SH-SY5Y (cell line): ENCODE results near the gene MTERF2.

Experiments used
- GATA2 ChIP-seq: IDR thresholded peaks from 2 replicates; pipeline ENCODE4 v1.6.1; 2011; ENCODE audit warnings: mild to moderate bottlenecking, low read depth, low read length
- GATA3 ChIP-seq: IDR thresholded peaks from 2 replicates; pipeline ENCODE4 v1.6.1; 2011; ENCODE audit warnings: low read depth, mild to moderate bottlenecking, low read length, moderate library complexity

MTERF2 gene

GRCh38 chr12:106986625-106987389 is at the start of gene MTERF2:
MTERF2 (minus strand) TSS chr12:106987146; CDS start chr12:106978714, 8,432 bp downstream.
- TF ChIP-seq GATA2 (no peak; the same call in 1 of the 2 replicates), GATA3 (no peak)

- no peak for TF ChIP-seq GATA3
- TF ChIP-seq GATA2: no peak
These were observed 48.8 kb upstream of the MTERF2 start for GRCh38 chr12:107035733-107036132.

GRCh38 chr12:107033758-107034739 is 47.1 kb upstream of the MTERF2 start:
- no peak for TF ChIP-seq GATA3
- no peak for TF ChIP-seq GATA2

GRCh38 chr12:107032266-107032665 is 45.3 kb upstream of the MTERF2 start:
- TF ChIP-seq GATA2: no peak
- TF ChIP-seq GATA3: no peak

- TF ChIP-seq GATA3: no peak
These were observed 44.1 kb upstream of the MTERF2 start for GRCh38 chr12:107031061-107031460.

- no peak for TF ChIP-seq GATA2
- TF ChIP-seq GATA3: no peak
These were observed 42.1 kb upstream of the MTERF2 start for GRCh38 chr12:107029081-107029480.

GRCh38 chr12:107027636-107028053 is 40.7 kb upstream of the MTERF2 start:
- no peak for TF ChIP-seq GATA2

GRCh38 chr12:107026806-107027635 is 40.1 kb upstream of the MTERF2 start:
- TF ChIP-seq GATA2: no peak
- no peak for TF ChIP-seq GATA3

GRCh38 chr12:107025671-107026070 is 38.7 kb upstream of the MTERF2 start:
- TF ChIP-seq GATA3 (no peak), GATA2 (no peak)

- TF ChIP-seq GATA2 (no peak), GATA3 (no peak)
These were observed 32.6 kb upstream of the MTERF2 start for GRCh38 chr12:107019546-107019945.

- TF ChIP-seq GATA3 (no peak), GATA2 (no peak)
These were observed 30.1 kb upstream of the MTERF2 start for GRCh38 chr12:107017042-107017441.

GRCh38 chr12:107014055-107014454 is 27.1 kb upstream of the MTERF2 start:
- TF ChIP-seq GATA3 (no peak), GATA2 (no peak)

- no peak for TF ChIP-seq GATA2
- no peak for TF ChIP-seq GATA3
These were observed 25.9 kb upstream of the MTERF2 start for GRCh38 chr12:107012736-107013425.

GRCh38 chr12:107011519-107011918 is 24.6 kb upstream of the MTERF2 start:
- no peak for TF ChIP-seq GATA3
- TF ChIP-seq GATA2: no peak
